CD8-positive, alpha-beta memory T cell (primary cell): ENCODE results near the gene PITPNC1. TPM values are rescaled to one million over a fixed set of nuclear protein-coding genes. Genes with fewer than 3 reads are reported as not detected.
A peak's percentile ranks its signal among the peaks of the same experiment; 100 is the strongest.

Source experiments
- CTCF ChIA-PET: fragments of 350-600 bp; sonication (Branson Sonifier 250); formaldehyde crosslinking; loops from one replicate; lab custom pipeline; 2021; ENCODE audit warnings: antibody characterized with exemption; lab: Charles Lee
- POLR2A ChIA-PET: fragments of 350-600 bp; sonication (Branson Sonifier 250); formaldehyde crosslinking; loops from one replicate; lab custom pipeline; 2021; ENCODE audit warnings: antibody characterized with exemption; lab: Charles Lee
- DNase-seq, 5 donors: peaks; one replicate each; pipeline versions ENCODE4 v3.0.0 to v3.0.0-alpha.2; 2020 to 2022; ENCODE audit warnings: mixed read lengths in 1 of 5
- H3K27ac ChIP-seq: one replicate; pipeline ENCODE4 v1.7.0; 2013; ENCODE audit warnings: low read depth, mild to moderate bottlenecking, low read length, moderate library complexity
- H3K27me3 ChIP-seq: 2 replicates; pipeline ENCODE4 v1.7.0; 2013; ENCODE audit warnings: low read length, mild to moderate bottlenecking; ENCODE audit not compliant: insufficient read depth, poor library complexity, severe bottlenecking
- H3K36me3 ChIP-seq: 2 replicates; pipeline ENCODE4 v1.7.0; 2013; ENCODE audit warnings: mild to moderate bottlenecking, low read length, moderate library complexity; ENCODE audit not compliant: insufficient read depth
- H3K4me1 ChIP-seq: 2 replicates; pipeline ENCODE4 v1.7.0; 2013; ENCODE audit warnings: mild to moderate bottlenecking, low read length, moderate library complexity; ENCODE audit not compliant: insufficient read depth
- H3K4me3 ChIP-seq: 2 replicates; pipeline ENCODE4 v1.7.0; 2013; ENCODE audit warnings: mild to moderate bottlenecking, low read length
- H3K9me3 ChIP-seq: 2 replicates; pipeline ENCODE4 v1.7.0; 2013; ENCODE audit warnings: mild to moderate bottlenecking, low read length
- H3K27ac Mint-ChIP-seq, 8 donors: one replicate each; pipeline ENCODE4 v1.8.0; 2020 to 2021; ENCODE audit warnings: mixed read lengths in 8 of 8, mild to moderate bottlenecking in 6 of 8, inconsistent platforms in 3 of 8, moderate library complexity in 3 of 8
- H3K27me3 Mint-ChIP-seq, 2 donors: one replicate each; pipeline ENCODE4 v1.8.0; 2020 to 2021; ENCODE audit warnings: mixed read lengths in 2 of 2, mild to moderate bottlenecking in 1 of 2, moderate library complexity in 1 of 2
- H3K36me3 Mint-ChIP-seq, 3 donors: one replicate each; pipeline ENCODE4 v1.8.0; 2020 to 2021; ENCODE audit warnings: mixed read lengths in 3 of 3, inconsistent platforms in 1 of 3, mild to moderate bottlenecking in 1 of 3
- H3K4me1 Mint-ChIP-seq, 3 donors: one replicate each; pipeline ENCODE4 v1.8.0; 2020 to 2021; ENCODE audit warnings: mixed read lengths in 3 of 3, inconsistent platforms in 1 of 3, mild to moderate bottlenecking in 1 of 3
- H3K4me3 Mint-ChIP-seq, 7 donors: one replicate each; pipeline ENCODE4 v1.8.0; 2020 to 2021; ENCODE audit warnings: mixed read lengths in 7 of 7, mild to moderate bottlenecking in 6 of 7, moderate library complexity in 4 of 7, inconsistent platforms in 2 of 7
- H3K9me3 Mint-ChIP-seq, 5 donors: one replicate each; pipeline ENCODE4 v1.8.0; 2020 to 2022; ENCODE audit warnings: mixed read lengths in 5 of 5, mild to moderate bottlenecking in 3 of 5, moderate library complexity in 2 of 5, inconsistent platforms in 1 of 5
- polyA plus RNA-seq: library from polyadenylated mRNA; unstranded; fragments of 300-500 nt; fragmentation: Illumina TruSeq; gene quantifications from one replicate; pipeline ENCODE4 v1.2.3, GENCODE V29; 2021
- total RNA-seq, 2 experiments: library from RNA; stranded (reverse); gene quantifications; one replicate each; pipeline ENCODE4 v1.2.3, GENCODE V29; 2021

Gene PITPNC1
- total and polyA plus RNA-seq, 3 experiments from 2014 or later: 43.1 to 163 (median 45.1) TPM

- peaks cover 0 to 31% (median 2%) of the 10 kb centered on the region in 3 donors for H3K36me3 Mint-ChIP-seq
- peak overlapping the region in 7 of 8 donors; percentile 8 to 82 (median 72) for H3K27ac Mint-ChIP-seq
- no peak overlapping the region for H3K4me3 Mint-ChIP-seq
- H3K36me3 ChIP-seq: peaks cover 6% of the 10 kb centered on the region
- H3K27ac ChIP-seq: no peak overlapping the region
- ChIA-PET CTCF (interaction anchor here (1.1 to 3.2 kb wide), 8 partner anchors 8 to 231 kb away, joined by 3 to 16 read pairs (median 6); partner anchors contain the start of gene PITPNC1), POLR2A (interaction anchor here (0.7 kb wide), 1 partner anchor 181 kb away, joined by 3 read pairs; no protein-coding TSS in a partner anchor)
- H3K9me3 ChIP-seq: no peaks in the 10 kb centered on the region
- no peaks in the 10 kb centered on the region for H3K4me1 ChIP-seq
- peaks cover 0 to 2% of the 10 kb centered on the region in 2 donors for H3K27me3 Mint-ChIP-seq
- no peaks in the 10 kb centered on the region for H3K27me3 ChIP-seq
- H3K4me3 ChIP-seq: no peak overlapping the region
- peaks cover 22 to 51% (median 37%) of the 10 kb centered on the region in 3 donors for H3K4me1 Mint-ChIP-seq
- peak; percentile 4 to 56 (median 32) for DNase-seq
- H3K9me3 Mint-ChIP-seq: no peaks in the 10 kb centered on the region
Observed at GRCh38 chr17:67602974-67603373, 225.9 kb downstream of the PITPNC1 start.

- ChIA-PET CTCF (interaction anchor here (0.8 to 1.3 kb wide), 3 partner anchors 10 to 227 kb away, joined by 3 read pairs; no protein-coding TSS in a partner anchor), POLR2A (no interaction called here)
- H3K4me3 Mint-ChIP-seq: no peak overlapping the region
Observed at GRCh38 chr17:67605256-67605912, 228.3 kb downstream of the PITPNC1 start.

GRCh38 chr17:67606471-67606870 is 229.4 kb downstream of the PITPNC1 start:
- DNase-seq: no peak
- Mint-ChIP-seq H3K27ac (peak overlapping the region in 1 of 8 donors; percentile 58), H3K27me3 (peaks cover 0 to 2% of the 10 kb centered on the region in 2 donors), H3K9me3 (no peaks in the 10 kb centered on the region), H3K36me3 (peaks cover 0 to 43% (median 2%) of the 10 kb centered on the region in 3 donors), H3K4me1 (peaks cover 19 to 39% (median 23%) of the 10 kb centered on the region in 3 donors), H3K4me3 (no peak overlapping the region)
- peaks cover 6% of the 10 kb centered on the region for H3K36me3 ChIP-seq
- no peaks in the 10 kb centered on the region for H3K4me1 ChIP-seq
- CTCF ChIA-PET: interaction anchor here (1.3 kb wide), 1 partner anchor 123 kb away, joined by 3 read pairs; no protein-coding TSS in a partner anchor
- H3K4me3 ChIP-seq: no peak overlapping the region
- no peak overlapping the region for H3K27ac ChIP-seq
- no peaks in the 10 kb centered on the region for H3K27me3 ChIP-seq
- POLR2A ChIA-PET: no interaction called here
- no peaks in the 10 kb centered on the region for H3K9me3 ChIP-seq

More at GRCh38 chr17:67605256-67605912, 228.3 kb downstream of the PITPNC1 start:
- Histone ChIP-seq H3K9me3 (no peaks in the 10 kb centered on the region), H3K4me1 (no peaks in the 10 kb centered on the region), H3K36me3 (peaks cover 6% of the 10 kb centered on the region), H3K27me3 (no peaks in the 10 kb centered on the region), H3K4me3 (no peak overlapping the region), H3K27ac (no peak overlapping the region)
- no peak for DNase-seq
- peaks cover 20 to 41% (median 26%) of the 10 kb centered on the region in 3 donors for H3K4me1 Mint-ChIP-seq
- peak overlapping the region in 4 of 8 donors; percentile 16 to 49 (median 24) for H3K27ac Mint-ChIP-seq
- peaks cover 0 to 40% (median 2%) of the 10 kb centered on the region in 3 donors for H3K36me3 Mint-ChIP-seq
- H3K9me3 Mint-ChIP-seq: no peaks in the 10 kb centered on the region
- H3K27me3 Mint-ChIP-seq: peaks cover 0 to 2% of the 10 kb centered on the region in 2 donors

GRCh38 chr17:67606896-67607604 is 230.0 kb downstream of the PITPNC1 start:
- no peak overlapping the region for H3K4me3 ChIP-seq
- H3K27ac ChIP-seq: no peak overlapping the region
- Mint-ChIP-seq H3K4me3 (no peak overlapping the region), H3K27me3 (peaks cover 0 to 2% of the 10 kb centered on the region in 2 donors), H3K4me1 (peaks cover 17 to 38% (median 19%) of the 10 kb centered on the region in 3 donors), H3K36me3 (peaks cover 0 to 44% (median 2%) of the 10 kb centered on the region in 3 donors), H3K9me3 (no peaks in the 10 kb centered on the region), H3K27ac (peak overlapping the region in 1 of 8 donors; percentile 48)
- DNase-seq: no peak
- POLR2A ChIA-PET: no interaction called here
- CTCF ChIA-PET: interaction anchor here (1.8 kb wide), 1 partner anchor 232 kb away, joined by 5 read pairs; no protein-coding TSS in a partner anchor
- peaks cover 6% of the 10 kb centered on the region for H3K36me3 ChIP-seq
- H3K27me3 ChIP-seq: no peaks in the 10 kb centered on the region
- no peaks in the 10 kb centered on the region for H3K4me1 ChIP-seq
- H3K9me3 ChIP-seq: no peaks in the 10 kb centered on the region

- no peaks in the 10 kb centered on the region for H3K9me3 Mint-ChIP-seq
- no peaks in the 10 kb centered on the region for H3K27me3 Mint-ChIP-seq
- Histone ChIP-seq H3K27me3 (no peaks in the 10 kb centered on the region), H3K36me3 (peaks cover 6% of the 10 kb centered on the region), H3K4me1 (no peaks in the 10 kb centered on the region), H3K4me3 (no peak overlapping the region), H3K27ac (no peak overlapping the region), H3K9me3 (no peaks in the 10 kb centered on the region)
- ChIA-PET POLR2A (no interaction called here), CTCF (no interaction called here)
- H3K36me3 Mint-ChIP-seq: peaks cover 0 to 46% (median 2%) of the 10 kb centered on the region in 3 donors
- H3K4me3 Mint-ChIP-seq: no peak overlapping the region
- DNase-seq: no peak
- H3K4me1 Mint-ChIP-seq: peaks cover 17 to 38% (median 19%) of the 10 kb centered on the region in 3 donors
- peak overlapping the region in 5 of 8 donors; percentile 1 to 70 (median 17) for H3K27ac Mint-ChIP-seq
Observed at GRCh38 chr17:67610061-67610460, 233.0 kb downstream of the PITPNC1 start.

- CTCF ChIA-PET: no interaction called here
- no peak overlapping the region for H3K4me3 ChIP-seq
- peaks cover 14 to 34% (median 17%) of the 10 kb centered on the region in 3 donors for H3K4me1 Mint-ChIP-seq
- POLR2A ChIA-PET: no interaction called here
- H3K9me3 ChIP-seq: no peaks in the 10 kb centered on the region
- H3K27me3 Mint-ChIP-seq: no peaks in the 10 kb centered on the region
- H3K27ac ChIP-seq: no peak overlapping the region
- H3K36me3 Mint-ChIP-seq: peaks cover 0 to 38% (median 2%) of the 10 kb centered on the region in 3 donors
- no peak overlapping the region for H3K4me3 Mint-ChIP-seq
- no peak for DNase-seq
- H3K9me3 Mint-ChIP-seq: no peaks in the 10 kb centered on the region
- no peak overlapping the region for H3K27ac Mint-ChIP-seq
- H3K27me3 ChIP-seq: no peaks in the 10 kb centered on the region
- no peaks in the 10 kb centered on the region for H3K36me3 ChIP-seq
- no peaks in the 10 kb centered on the region for H3K4me1 ChIP-seq
Observed at GRCh38 chr17:67613961-67614360, 236.9 kb downstream of the PITPNC1 start.

- Mint-ChIP-seq H3K4me1 (peaks cover 14 to 34% (median 16%) of the 10 kb centered on the region in 3 donors), H3K27ac (peak overlapping the region in 1 of 8 donors; percentile 32), H3K36me3 (peaks cover 0 to 40% (median 2%) of the 10 kb centered on the region in 3 donors), H3K4me3 (no peak overlapping the region), H3K27me3 (no peaks in the 10 kb centered on the region), H3K9me3 (no peaks in the 10 kb centered on the region)
- Histone ChIP-seq H3K27ac (no peak overlapping the region), H3K4me3 (no peak overlapping the region), H3K4me1 (no peaks in the 10 kb centered on the region), H3K9me3 (no peaks in the 10 kb centered on the region), H3K27me3 (no peaks in the 10 kb centered on the region), H3K36me3 (no peaks in the 10 kb centered on the region)
- DNase-seq: no peak
- ChIA-PET POLR2A (no interaction called here), CTCF (interaction anchor here (1.5 kb wide), 1 partner anchor 13 kb away, joined by 3 read pairs; no protein-coding TSS in a partner anchor)
Observed at GRCh38 chr17:67615011-67615561, 238.0 kb downstream of the PITPNC1 start.
